ENCODE results near the gene PRRT4.
A peak's percentile ranks its signal among the peaks of the same experiment; 100 is the strongest.

Gene PRRT4

GRCh38 chr7:128389085-128389617 lies 27.7 kb upstream of the PRRT4 start:
- no peak overlapping the region for H3K4me3 ChIP-seq (replicated peaks; ENCODE audit: low read depth, low read length)
- DNase-seq (ENCODE audit: low read depth), result no peak

DNA sequence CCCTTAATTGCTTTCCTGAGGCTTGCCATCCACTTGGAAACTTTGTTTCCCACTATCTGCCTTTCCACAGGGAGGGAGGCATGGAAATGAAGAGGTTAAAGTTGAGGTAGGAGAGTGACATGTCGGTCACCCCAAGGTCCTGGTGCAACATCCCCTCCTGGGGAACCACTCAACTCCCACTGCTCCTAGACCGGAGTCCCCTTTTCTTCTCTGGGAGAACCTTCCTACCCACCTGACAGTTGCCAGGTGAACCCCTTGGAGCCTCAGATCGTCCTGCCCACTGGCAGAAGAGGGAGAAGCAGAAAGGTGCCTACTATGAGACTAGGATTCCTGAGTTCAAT lies 26.6 kb upstream of the PRRT4 start:
- DNase-seq (ENCODE audit: low read depth), result no peak
- TF ChIP-seq CTCF (IDR thresholded peaks at IDR 0.05; ENCODE audit: low read length, missing control alignments), result no peak
- no peak overlapping the region for H3K4me3 ChIP-seq (replicated peaks; ENCODE audit: low read depth, low read length)

More at GRCh38 chr7:128389085-128389617, 27.7 kb upstream of the PRRT4 start:
- TF ChIP-seq CTCF (IDR thresholded peaks at IDR 0.05; ENCODE audit: low read length, missing control alignments), result no peak

DNA sequence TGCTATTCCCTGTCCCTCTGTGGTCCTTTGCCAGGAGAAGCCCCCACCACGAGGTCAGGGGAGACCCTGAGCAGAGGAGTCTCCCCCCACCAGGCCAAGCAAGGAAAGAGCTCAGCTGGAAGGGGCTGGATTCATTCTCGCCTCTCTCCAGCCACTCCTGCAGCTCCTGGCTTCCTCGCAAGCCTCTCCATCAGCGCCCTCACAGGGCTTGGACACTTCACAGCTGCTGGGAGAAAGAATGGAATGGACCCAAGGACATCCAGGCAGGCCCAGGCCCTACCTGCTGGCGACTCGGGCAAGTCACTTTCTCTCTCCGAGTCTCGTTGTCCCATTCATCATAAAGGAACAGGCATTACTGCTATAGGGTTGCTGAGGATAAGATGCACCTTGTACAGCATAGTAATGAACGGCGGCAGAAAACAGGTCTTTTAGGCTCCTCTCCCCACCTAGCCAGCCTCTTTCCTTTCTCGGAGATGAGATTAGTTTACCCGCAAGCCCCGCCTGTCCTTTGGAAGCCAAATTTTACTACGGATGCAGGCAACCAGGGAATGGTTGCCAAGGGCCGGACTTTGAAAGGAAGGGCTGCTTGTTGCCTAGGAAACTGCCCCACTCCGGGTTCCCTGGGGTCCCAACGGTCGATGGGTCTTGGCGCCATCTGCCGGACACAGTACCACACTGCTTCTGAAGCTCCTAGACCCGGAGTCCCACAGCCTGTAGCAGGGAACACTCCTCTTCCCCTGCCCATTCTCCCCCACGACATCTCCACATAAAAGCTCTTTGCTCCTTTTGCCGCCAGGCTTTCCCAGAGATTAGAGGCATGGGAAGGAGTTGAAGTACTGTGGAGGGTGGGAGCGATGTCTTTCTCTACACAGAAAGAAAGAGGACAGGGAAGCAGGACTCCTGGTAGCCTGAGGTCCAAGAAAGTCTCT lies 26.0 kb upstream of the PRRT4 start:
- DNase-seq (ENCODE audit: low read depth), result peak; percentile 82
- no peak overlapping the region for H3K4me3 ChIP-seq (replicated peaks; ENCODE audit: low read depth, low read length)
- TF ChIP-seq CTCF (IDR thresholded peaks at IDR 0.05; ENCODE audit: low read length, missing control alignments), result peak; percentile 89

GRCh38 chr7:128385988-128386925 lies 24.8 kb upstream of the PRRT4 start:
- no peak for TF ChIP-seq CTCF (IDR thresholded peaks at IDR 0.05; ENCODE audit: low read length, missing control alignments)
- no peak for DNase-seq (ENCODE audit: low read depth)
- no peak overlapping the region for H3K4me3 ChIP-seq (replicated peaks; ENCODE audit: low read depth, low read length)

DNA sequence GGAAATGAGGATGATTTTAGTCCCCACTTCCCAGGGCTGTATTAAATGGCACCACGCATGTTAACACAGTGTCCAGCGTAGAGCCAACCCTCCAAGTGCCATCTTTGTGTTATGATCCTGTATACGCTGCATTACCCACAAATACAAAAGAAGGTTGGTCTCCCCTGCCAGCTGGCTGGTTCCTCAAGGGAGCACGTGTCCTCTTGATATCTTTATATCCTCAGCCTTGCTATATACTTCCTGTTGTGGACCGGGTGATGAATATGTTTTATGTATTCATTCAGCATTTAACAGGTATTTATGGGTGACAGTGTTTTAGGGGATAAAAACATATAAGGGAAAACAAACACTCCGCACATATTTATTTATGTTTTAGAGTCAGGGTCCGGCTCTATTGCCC lies 23.2 kb upstream of the PRRT4 start:
- no peak for TF ChIP-seq CTCF (IDR thresholded peaks at IDR 0.05; ENCODE audit: low read length, missing control alignments)
- no peak for DNase-seq (ENCODE audit: low read depth)
- H3K4me3 ChIP-seq (replicated peaks; ENCODE audit: low read depth, low read length), result no peak overlapping the region

DNA sequence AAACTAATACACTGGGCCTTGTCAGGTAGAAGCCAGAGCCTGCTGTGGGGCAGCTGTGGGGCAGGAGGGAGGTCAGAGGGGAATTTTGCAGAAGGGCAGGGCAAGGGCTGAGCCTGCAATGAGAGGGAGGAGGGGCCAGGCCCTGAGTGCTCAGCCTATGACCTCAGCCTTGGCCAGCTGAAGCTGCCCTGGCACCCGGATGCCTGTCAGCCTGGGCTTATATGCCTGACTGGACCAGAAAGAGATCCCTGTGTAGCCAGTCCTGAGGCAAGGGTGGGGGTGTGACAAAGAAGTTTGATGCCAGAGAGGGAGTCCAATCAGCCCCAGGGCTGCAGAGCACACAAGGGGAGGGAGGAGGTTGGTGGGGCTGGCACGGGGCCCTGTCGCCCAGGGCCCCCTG lies 22.3 kb upstream of the PRRT4 start:
- H3K4me3 ChIP-seq (replicated peaks; ENCODE audit: low read depth, low read length), result no peak overlapping the region
- TF ChIP-seq CTCF (IDR thresholded peaks at IDR 0.05; ENCODE audit: low read length, missing control alignments), result no peak
- DNase-seq (ENCODE audit: low read depth), result no peak
